ENCODE measurements around the gene SMKR1.

DNA sequence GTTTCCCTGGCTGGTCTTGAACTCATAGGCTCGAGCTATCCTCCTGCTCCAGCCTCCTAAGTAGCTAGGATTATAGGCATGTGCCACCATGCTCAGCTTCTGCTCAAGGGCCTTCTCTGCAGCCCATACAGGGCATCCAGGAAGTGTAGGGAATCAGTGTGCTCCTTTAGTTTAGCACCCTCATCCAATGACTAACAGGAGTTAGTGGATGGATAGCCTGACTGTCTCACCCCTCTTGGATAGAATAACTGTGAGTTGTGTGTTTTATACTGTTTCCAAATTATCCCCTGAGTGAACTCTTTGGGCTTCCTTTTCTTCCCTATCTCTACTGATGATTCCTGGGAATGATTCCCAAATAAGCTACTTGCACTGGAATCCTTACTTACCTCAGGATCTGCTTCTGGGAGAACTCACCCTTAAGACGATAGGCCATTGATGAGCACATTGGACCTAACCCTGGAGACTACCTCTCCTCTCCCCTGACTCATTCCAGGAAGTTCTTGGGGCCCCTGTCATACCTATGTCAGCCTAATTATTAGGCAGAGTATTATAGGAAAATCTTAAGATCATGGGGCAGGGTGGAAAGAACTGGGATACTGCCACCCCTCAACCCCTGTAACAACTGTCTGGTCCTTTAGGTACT is 49.6 kb upstream of the SMKR1 start:
- no peak for TF ChIP-seq CTCF (conservative IDR thresholded peaks at IDR 0.05; ENCODE audit: low read depth in 2 of 2)
- TF ChIP-seq EZH2phosphoT487 (IDR thresholded peaks at IDR 0.05; ENCODE audit: unreplicated experiment) = no peak
- TF ChIP-seq NANOG (IDR thresholded peaks at IDR 0.05; ENCODE audit: borderline replicate concordance) = no peak
- no peak for TF ChIP-seq EZH2 (IDR thresholded peaks at IDR 0.05; ENCODE audit: low read depth, unreplicated experiment)
- TF ChIP-seq ZNF114 (CRISPR knock-in tag; IDR thresholded peaks at IDR 0.05) = no peak
